SK-N-SH treated with all-trans-retinoic acid at 6 μM for 48 hours (cell line): ENCODE results near the gene CCBE1.

Experiments used
- ATAC-seq: fragments of 200-7000 bp; cut with Tn5 transposase; 3 replicates; pipeline ENCODE4 v1.9.1; 2020; ENCODE audit warnings: mild to moderate bottlenecking, moderate library complexity
- ARNTL ChIP-seq: fragments of 450-650 bp; formaldehyde crosslinking; IDR thresholded peaks from 2 replicates; pipeline ENCODE4 v1.5.0; 2020; ENCODE audit warnings: low read depth, mild to moderate bottlenecking, moderate library complexity, borderline replicate concordance
- BACH2 ChIP-seq: fragments of 250-450 bp; sonication (Bioruptor Pico); IDR thresholded peaks from 2 replicates; pipeline ENCODE4 v1.9.0; 2021; ENCODE audit warnings: mild to moderate bottlenecking, borderline replicate concordance
- CSDC2 ChIP-seq: fragments of 250-450 bp; sonication (Bioruptor Pico); IDR thresholded peaks from 2 replicates; pipeline ENCODE4 v1.5.0; 2020; ENCODE audit warnings: mild to moderate bottlenecking, moderate library complexity
- ESRRG ChIP-seq: fragments of 250-450 bp; sonication (Bioruptor Pico); IDR thresholded peaks from 2 replicates; pipeline ENCODE4 v1.6.1; 2021; ENCODE audit warnings: mild to moderate bottlenecking
- GLIS3 ChIP-seq: fragments of 250-450 bp; sonication (Bioruptor Pico); IDR thresholded peaks from 2 replicates; pipeline ENCODE4 v1.5.0; 2020; ENCODE audit warnings: mild to moderate bottlenecking, moderate library complexity
- ISL1 ChIP-seq: fragments of 250-450 bp; sonication (Bioruptor Pico); IDR thresholded peaks from 2 replicates; pipeline ENCODE4 v2.1.2; 2022; ENCODE audit warnings: mild to moderate bottlenecking, moderate library complexity
- OSR1 ChIP-seq: fragments of 250-450 bp; sonication (Bioruptor Pico); IDR thresholded peaks from 2 replicates; pipeline ENCODE4 v1.8.0; 2022; ENCODE audit warnings: moderate library complexity, mild to moderate bottlenecking, inconsistent platforms
- PPARA ChIP-seq: fragments of 250-450 bp; sonication (Bioruptor Pico); IDR thresholded peaks from 2 replicates; pipeline ENCODE4 v1.5.0; 2020; ENCODE audit warnings: mild to moderate bottlenecking, borderline replicate concordance
- RARB ChIP-seq: fragments of 250-450 bp; sonication (Bioruptor Pico); IDR thresholded peaks from 2 replicates; pipeline ENCODE4 v1.8.0; 2021; ENCODE audit warnings: mild to moderate bottlenecking, moderate library complexity
- SNAI2 ChIP-seq: fragments of 250-450 bp; sonication (Bioruptor Pico); IDR thresholded peaks from 2 replicates; pipeline ENCODE4 v1.5.0; 2020; ENCODE audit warnings: mild to moderate bottlenecking, moderate library complexity
- TCF4 ChIP-seq: fragments of 250-450 bp; sonication (Bioruptor Pico); IDR thresholded peaks from 2 replicates; pipeline ENCODE4 v1.8.0; 2021; ENCODE audit warnings: mild to moderate bottlenecking, moderate library complexity, borderline replicate concordance
- TOX ChIP-seq: fragments of 250-450 bp; sonication (Bioruptor Pico); IDR thresholded peaks from 2 replicates; pipeline ENCODE4 v1.8.0; 2021; ENCODE audit warnings: mild to moderate bottlenecking, moderate library complexity, borderline replicate concordance
- ZC3H10 ChIP-seq: fragments of 250-450 bp; sonication (Bioruptor Pico); IDR thresholded peaks from 2 replicates; pipeline ENCODE4 v1.5.1; 2021; ENCODE audit warnings: mild to moderate bottlenecking, moderate library complexity
- ZFP3 ChIP-seq: fragments of 250-450 bp; sonication (Bioruptor Pico); IDR thresholded peaks from 2 replicates; pipeline ENCODE4 v1.5.0; 2020; ENCODE audit warnings: mild to moderate bottlenecking, moderate library complexity
- ZFP30 ChIP-seq: fragments of 450-650 bp; formaldehyde crosslinking; IDR thresholded peaks from 2 replicates; pipeline ENCODE4 v1.5.0; 2022; ENCODE audit warnings: mild to moderate bottlenecking, moderate library complexity
- ZNF565 ChIP-seq: fragments of 450-650 bp; formaldehyde crosslinking; conservative IDR thresholded peaks from 2 replicates; pipeline ENCODE4 v1.5.0; 2020; ENCODE audit warnings: low read depth, mild to moderate bottlenecking, moderate library complexity
- ZNF70 ChIP-seq: fragments of 450-650 bp; formaldehyde crosslinking; IDR thresholded peaks from 2 replicates; pipeline ENCODE4 v1.5.0; 2020; ENCODE audit warnings: mild to moderate bottlenecking, moderate library complexity
- ZNF8 ChIP-seq: fragments of 450-650 bp; formaldehyde crosslinking; IDR thresholded peaks from 2 replicates; pipeline ENCODE4 v1.5.0; 2020; ENCODE audit warnings: mild to moderate bottlenecking, moderate library complexity
- TF ChIP-seq, protein P1 (sequence below): fragments of 250-450 bp; sonication (Bioruptor Pico); IDR thresholded peaks from 2 replicates; pipeline ENCODE4 v1.8.0; 2020; ENCODE audit warnings: mild to moderate bottlenecking, moderate library complexity, borderline replicate concordance
- TF ChIP-seq, protein P2 (sequence below): fragments of 250-450 bp; sonication (Bioruptor Pico); IDR thresholded peaks from 2 replicates; pipeline ENCODE4 v1.5.1; 2020; ENCODE audit warnings: low read depth, mild to moderate bottlenecking, moderate library complexity
- TF ChIP-seq, protein P3 (sequence below): fragments of 250-450 bp; sonication (Bioruptor Pico); IDR thresholded peaks from 2 replicates; pipeline ENCODE4 v1.5.0; 2020; ENCODE audit warnings: mild to moderate bottlenecking, moderate library complexity
- TF ChIP-seq, protein P4 (sequence below): fragments of 250-450 bp; sonication (Bioruptor Pico); IDR thresholded peaks from 2 replicates; pipeline ENCODE4 v1.5.1; 2021; ENCODE audit warnings: mild to moderate bottlenecking, moderate library complexity

The CCBE1 gene

DNA sequence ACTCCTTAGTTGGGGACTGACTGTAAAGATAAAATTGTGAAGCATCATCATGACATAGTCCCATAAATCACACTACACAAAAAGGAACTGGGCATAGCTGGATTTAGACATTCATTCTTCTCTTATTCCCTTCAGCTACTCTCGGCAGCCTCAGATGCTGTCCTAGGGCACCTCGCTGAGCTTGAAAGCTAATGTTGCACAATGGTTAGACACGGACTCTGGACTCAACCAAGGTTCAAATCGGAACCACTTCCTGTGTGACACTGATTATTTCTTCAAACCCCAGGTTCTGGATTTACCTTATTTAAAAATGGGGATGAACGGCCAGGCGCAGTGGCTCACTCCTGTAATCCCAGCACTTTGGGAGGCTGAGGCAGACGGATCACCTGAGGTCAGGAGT, 89.8 kb downstream of the CCBE1 start:
- ATAC-seq: no peak
- TF ChIP-seq SNAI2 (CRISPR knock-in tag): no peak
- no peak for TF ChIP-seq TOX (CRISPR knock-in tag)
- TF ChIP-seq CSDC2 (CRISPR knock-in tag): no peak
- TF ChIP-seq RARB (CRISPR knock-in tag): no peak
- TF ChIP-seq, protein P1, sequence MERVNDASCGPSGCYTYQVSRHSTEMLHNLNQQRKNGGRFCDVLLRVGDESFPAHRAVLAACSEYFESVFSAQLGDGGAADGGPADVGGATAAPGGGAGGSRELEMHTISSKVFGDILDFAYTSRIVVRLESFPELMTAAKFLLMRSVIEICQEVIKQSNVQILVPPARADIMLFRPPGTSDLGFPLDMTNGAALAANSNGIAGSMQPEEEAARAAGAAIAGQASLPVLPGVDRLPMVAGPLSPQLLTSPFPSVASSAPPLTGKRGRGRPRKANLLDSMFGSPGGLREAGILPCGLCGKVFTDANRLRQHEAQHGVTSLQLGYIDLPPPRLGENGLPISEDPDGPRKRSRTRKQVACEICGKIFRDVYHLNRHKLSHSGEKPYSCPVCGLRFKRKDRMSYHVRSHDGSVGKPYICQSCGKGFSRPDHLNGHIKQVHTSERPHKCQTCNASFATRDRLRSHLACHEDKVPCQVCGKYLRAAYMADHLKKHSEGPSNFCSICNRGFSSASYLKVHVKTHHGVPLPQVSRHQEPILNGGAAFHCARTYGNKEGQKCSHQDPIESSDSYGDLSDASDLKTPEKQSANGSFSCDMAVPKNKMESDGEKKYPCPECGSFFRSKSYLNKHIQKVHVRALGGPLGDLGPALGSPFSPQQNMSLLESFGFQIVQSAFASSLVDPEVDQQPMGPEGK (CRISPR knock-in tag): no peak
- no peak for TF ChIP-seq ISL1 (CRISPR knock-in tag)
- TF ChIP-seq ZC3H10 (CRISPR knock-in tag): no peak
- no peak for TF ChIP-seq ZNF70 (CRISPR knock-in tag)
- TF ChIP-seq PPARA: no peak
- TF ChIP-seq ESRRG (CRISPR knock-in tag): no peak
- TF ChIP-seq, protein P2, sequence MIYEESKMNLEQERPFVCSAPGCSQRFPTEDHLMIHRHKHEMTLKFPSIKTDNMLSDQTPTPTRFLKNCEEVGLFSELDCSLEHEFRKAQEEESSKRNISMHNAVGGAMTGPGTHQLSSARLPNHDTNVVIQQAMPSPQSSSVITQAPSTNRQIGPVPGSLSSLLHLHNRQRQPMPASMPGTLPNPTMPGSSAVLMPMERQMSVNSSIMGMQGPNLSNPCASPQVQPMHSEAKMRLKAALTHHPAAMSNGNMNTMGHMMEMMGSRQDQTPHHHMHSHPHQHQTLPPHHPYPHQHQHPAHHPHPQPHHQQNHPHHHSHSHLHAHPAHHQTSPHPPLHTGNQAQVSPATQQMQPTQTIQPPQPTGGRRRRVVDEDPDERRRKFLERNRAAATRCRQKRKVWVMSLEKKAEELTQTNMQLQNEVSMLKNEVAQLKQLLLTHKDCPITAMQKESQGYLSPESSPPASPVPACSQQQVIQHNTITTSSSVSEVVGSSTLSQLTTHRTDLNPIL: no peak

- ATAC-seq: no peak
- TF ChIP-seq ZC3H10 (CRISPR knock-in tag) (no peak), PPARA (no peak), ISL1 (CRISPR knock-in tag) (no peak), GLIS3 (CRISPR knock-in tag) (no peak), BACH2 (no peak), ARNTL (no peak), ZNF8 (CRISPR knock-in tag) (no peak), TCF4 (CRISPR knock-in tag) (no peak), RARB (CRISPR knock-in tag) (no peak), ZFP3 (CRISPR knock-in tag) (no peak), ZFP30 (CRISPR knock-in tag) (no peak), OSR1 (no peak), SNAI2 (CRISPR knock-in tag) (no peak), ZNF565 (CRISPR knock-in tag) (no peak)
- TF ChIP-seq, protein P1 (CRISPR knock-in tag): no peak
- TF ChIP-seq, protein P3, sequence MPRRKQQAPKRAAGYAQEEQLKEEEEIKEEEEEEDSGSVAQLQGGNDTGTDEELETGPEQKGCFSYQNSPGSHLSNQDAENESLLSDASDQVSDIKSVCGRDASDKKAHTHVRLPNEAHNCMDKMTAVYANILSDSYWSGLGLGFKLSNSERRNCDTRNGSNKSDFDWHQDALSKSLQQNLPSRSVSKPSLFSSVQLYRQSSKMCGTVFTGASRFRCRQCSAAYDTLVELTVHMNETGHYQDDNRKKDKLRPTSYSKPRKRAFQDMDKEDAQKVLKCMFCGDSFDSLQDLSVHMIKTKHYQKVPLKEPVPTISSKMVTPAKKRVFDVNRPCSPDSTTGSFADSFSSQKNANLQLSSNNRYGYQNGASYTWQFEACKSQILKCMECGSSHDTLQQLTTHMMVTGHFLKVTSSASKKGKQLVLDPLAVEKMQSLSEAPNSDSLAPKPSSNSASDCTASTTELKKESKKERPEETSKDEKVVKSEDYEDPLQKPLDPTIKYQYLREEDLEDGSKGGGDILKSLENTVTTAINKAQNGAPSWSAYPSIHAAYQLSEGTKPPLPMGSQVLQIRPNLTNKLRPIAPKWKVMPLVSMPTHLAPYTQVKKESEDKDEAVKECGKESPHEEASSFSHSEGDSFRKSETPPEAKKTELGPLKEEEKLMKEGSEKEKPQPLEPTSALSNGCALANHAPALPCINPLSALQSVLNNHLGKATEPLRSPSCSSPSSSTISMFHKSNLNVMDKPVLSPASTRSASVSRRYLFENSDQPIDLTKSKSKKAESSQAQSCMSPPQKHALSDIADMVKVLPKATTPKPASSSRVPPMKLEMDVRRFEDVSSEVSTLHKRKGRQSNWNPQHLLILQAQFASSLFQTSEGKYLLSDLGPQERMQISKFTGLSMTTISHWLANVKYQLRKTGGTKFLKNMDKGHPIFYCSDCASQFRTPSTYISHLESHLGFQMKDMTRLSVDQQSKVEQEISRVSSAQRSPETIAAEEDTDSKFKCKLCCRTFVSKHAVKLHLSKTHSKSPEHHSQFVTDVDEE: no peak
- TF ChIP-seq, protein P2: no peak
- TF ChIP-seq, protein P4, sequence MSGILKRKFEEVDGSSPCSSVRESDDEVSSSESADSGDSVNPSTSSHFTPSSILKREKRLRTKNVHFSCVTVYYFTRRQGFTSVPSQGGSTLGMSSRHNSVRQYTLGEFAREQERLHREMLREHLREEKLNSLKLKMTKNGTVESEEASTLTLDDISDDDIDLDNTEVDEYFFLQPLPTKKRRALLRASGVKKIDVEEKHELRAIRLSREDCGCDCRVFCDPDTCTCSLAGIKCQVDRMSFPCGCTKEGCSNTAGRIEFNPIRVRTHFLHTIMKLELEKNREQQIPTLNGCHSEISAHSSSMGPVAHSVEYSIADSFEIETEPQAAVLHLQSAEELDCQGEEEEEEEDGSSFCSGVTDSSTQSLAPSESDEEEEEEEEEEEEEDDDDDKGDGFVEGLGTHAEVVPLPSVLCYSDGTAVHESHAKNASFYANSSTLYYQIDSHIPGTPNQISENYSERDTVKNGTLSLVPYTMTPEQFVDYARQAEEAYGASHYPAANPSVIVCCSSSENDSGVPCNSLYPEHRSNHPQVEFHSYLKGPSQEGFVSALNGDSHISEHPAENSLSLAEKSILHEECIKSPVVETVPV: no peak
Measured at GRCh38 chr18:59607078-59607379, 90.2 kb downstream of the CCBE1 start.
